Upper lobe of left lung (tissue), 4 donors: ENCODE results near the gene PPM1H.

Source experiments
- EP300 ChIP-seq, 4 donors: sonication (generic); formaldehyde crosslinking; IDR thresholded peaks; one replicate each; pipeline ENCODE4 v1.5.1; 2017; ENCODE audit warnings: antibody characterized with exemption in 4 of 4, control low read depth in 2 of 4
- POLR2A ChIP-seq, 4 donors: fragments of 450-650 bp; IDR thresholded peaks; one replicate each; pipeline ENCODE4 v1.5.1; 2016 to 2017; ENCODE audit warnings: antibody characterized with exemption in 4 of 4, mild to moderate bottlenecking in 2 of 4
- POLR2AphosphoS5 ChIP-seq, 2 donors: sonication (generic); formaldehyde crosslinking; IDR thresholded peaks; one replicate each; pipeline ENCODE4 v1.5.1; 2017; ENCODE audit warnings: antibody characterized with exemption in 2 of 2
- TF ChIP-seq, protein P1 (sequence below), 6 experiments: fragments of 450-650 bp in 4 of 6; fragments of 200-600 bp in 2 of 6; sonication (generic) in 2 of 6; IDR thresholded peaks; one replicate each; pipeline ENCODE4 v1.5.1; 2016 to 2019; ENCODE audit warnings: antibody characterized with exemption in 6 of 6

DNA sequence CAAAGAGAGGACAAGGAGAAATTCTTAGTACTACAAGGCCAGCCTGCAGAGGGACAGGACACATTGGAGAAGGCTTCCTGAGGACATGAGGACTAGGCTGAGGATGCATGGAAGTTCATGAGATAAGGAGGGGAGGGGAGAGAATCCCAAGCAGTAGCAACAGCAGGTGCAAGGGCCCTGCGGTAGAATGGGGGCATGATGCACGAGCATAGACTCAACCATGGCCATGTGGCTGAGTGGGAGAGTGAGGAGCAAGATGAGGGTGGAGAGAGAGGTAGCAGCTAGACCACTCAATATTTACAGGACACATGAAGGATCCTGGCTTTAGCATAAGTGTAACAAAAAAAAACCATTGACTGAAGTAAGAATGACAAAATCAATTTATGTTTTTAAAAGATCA, 128.1 kb downstream of the PPM1H start:
- TF ChIP-seq, protein P1, sequence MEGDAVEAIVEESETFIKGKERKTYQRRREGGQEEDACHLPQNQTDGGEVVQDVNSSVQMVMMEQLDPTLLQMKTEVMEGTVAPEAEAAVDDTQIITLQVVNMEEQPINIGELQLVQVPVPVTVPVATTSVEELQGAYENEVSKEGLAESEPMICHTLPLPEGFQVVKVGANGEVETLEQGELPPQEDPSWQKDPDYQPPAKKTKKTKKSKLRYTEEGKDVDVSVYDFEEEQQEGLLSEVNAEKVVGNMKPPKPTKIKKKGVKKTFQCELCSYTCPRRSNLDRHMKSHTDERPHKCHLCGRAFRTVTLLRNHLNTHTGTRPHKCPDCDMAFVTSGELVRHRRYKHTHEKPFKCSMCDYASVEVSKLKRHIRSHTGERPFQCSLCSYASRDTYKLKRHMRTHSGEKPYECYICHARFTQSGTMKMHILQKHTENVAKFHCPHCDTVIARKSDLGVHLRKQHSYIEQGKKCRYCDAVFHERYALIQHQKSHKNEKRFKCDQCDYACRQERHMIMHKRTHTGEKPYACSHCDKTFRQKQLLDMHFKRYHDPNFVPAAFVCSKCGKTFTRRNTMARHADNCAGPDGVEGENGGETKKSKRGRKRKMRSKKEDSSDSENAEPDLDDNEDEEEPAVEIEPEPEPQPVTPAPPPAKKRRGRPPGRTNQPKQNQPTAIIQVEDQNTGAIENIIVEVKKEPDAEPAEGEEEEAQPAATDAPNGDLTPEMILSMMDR (IDR thresholded peaks at IDR 0.05) = no peak
- TF ChIP-seq EP300 (IDR thresholded peaks at IDR 0.05) = no peak
- TF ChIP-seq POLR2A (IDR thresholded peaks at IDR 0.05) = no peak
- no peak for TF ChIP-seq POLR2AphosphoS5 (IDR thresholded peaks at IDR 0.05)
